H1 (cell line): Measurements from ENCODE around the gene RALA. TPM values are rescaled to one million over a fixed set of nuclear protein-coding genes. Genes with fewer than 3 reads are reported as not detected.

Experiments used
- polyA plus RNA-seq, 7 experiments: library from polyadenylated mRNA; depleted of rRNA in 3 of 7; stranded (reverse) in 5 of 7; unstranded in 2 of 7; fragments of >200 nt in 5 of 7; fragments of 200-250 nt in 2 of 7; gene quantifications; 1 replicate in 5 of 7; 2 replicates in 1 of 7; 4 replicates in 1 of 7; pipeline versions ENCODE4 v1.2.1 to v1.2.3, GENCODE V29; 2011 to 2013; ENCODE audit warnings: missing spikeins in 2 of 7, mixed read lengths in 2 of 7
- total RNA-seq: library from RNA; stranded (reverse); fragmentation: NEBNext Ultra II Directional; extraction: Animal tissue kit (Norgen Biotek cat#: 25700); gene quantifications from 2 replicates; pipeline ENCODE4 v1.2.1, GENCODE V29; 2021
- TF ChIP-seq, protein P1 (sequence below), 3 experiments: IDR thresholded peaks; 1 replicate in 2 of 3; 2 replicates in 1 of 3; pipeline versions ENCODE4 v1.5.1 to v1.6.1; 2011; ENCODE audit warnings: low read length in 3 of 3, mild to moderate bottlenecking in 3 of 3, inconsistent platforms in 2 of 3, low read depth in 1 of 3, moderate library complexity in 1 of 3; ENCODE audit not compliant: insufficient read depth in 1 of 3; ENCODE audit errors: control extremely low read depth in 1 of 3

RALA gene
- total and polyA plus RNA-seq, 2 of the 8 experiments (the other 6 are each of a cell fraction or from before 2014, with no cell fraction given) = 24.1 to 72.8 TPM

DNA sequence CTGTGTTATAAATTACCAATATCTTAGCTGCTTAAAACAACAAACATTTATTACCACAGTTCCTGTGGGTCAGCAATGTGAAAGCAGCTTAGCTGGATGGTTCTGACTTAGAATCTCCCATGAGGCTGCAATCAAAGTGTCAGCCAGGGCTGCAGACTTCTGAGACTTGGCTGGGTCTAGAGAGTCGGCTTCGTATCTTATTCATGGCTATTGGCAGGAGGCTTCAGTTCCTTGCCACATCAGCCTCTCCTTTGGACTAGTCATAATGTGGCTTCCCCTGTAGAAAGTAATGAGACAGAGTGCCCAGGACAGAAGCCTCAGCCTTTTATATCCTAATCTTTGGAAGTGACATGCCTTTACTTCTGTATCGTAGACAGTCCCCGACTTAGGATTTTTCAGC, 27.3 kb downstream of the RALA start (continued):
- TF ChIP-seq, protein P1, sequence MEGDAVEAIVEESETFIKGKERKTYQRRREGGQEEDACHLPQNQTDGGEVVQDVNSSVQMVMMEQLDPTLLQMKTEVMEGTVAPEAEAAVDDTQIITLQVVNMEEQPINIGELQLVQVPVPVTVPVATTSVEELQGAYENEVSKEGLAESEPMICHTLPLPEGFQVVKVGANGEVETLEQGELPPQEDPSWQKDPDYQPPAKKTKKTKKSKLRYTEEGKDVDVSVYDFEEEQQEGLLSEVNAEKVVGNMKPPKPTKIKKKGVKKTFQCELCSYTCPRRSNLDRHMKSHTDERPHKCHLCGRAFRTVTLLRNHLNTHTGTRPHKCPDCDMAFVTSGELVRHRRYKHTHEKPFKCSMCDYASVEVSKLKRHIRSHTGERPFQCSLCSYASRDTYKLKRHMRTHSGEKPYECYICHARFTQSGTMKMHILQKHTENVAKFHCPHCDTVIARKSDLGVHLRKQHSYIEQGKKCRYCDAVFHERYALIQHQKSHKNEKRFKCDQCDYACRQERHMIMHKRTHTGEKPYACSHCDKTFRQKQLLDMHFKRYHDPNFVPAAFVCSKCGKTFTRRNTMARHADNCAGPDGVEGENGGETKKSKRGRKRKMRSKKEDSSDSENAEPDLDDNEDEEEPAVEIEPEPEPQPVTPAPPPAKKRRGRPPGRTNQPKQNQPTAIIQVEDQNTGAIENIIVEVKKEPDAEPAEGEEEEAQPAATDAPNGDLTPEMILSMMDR (IDR thresholded peaks at IDR 0.05; ENCODE audit: control extremely low read depth in 1 of 3, insufficient read depth in 1 of 3, low read depth in 1 of 3, low read length in 3 of 3) = no peak
